Parathyroid adenoma (tissue), 2 donors: Measurements from ENCODE around the gene ITIH1.

Experiments
- H2AFZ ChIP-seq: fragments of 300-600 bp; sonication (generic); one replicate; pipeline ENCODE4 v1.7.0; 2017; ENCODE audit warnings: antibody characterized with exemption, mild to moderate bottlenecking
- H3K27ac ChIP-seq: fragments of 300-600 bp; sonication (generic); one replicate; pipeline ENCODE4 v1.7.0; 2017
- H3K27me3 ChIP-seq: fragments of 300-600 bp; sonication (generic); one replicate; pipeline ENCODE4 v1.7.0; 2017; ENCODE audit warnings: low read length; ENCODE audit not compliant: control insufficient read depth, insufficient read depth
- H3K36me3 ChIP-seq: fragments of 300-600 bp; sonication (generic); one replicate; pipeline ENCODE4 v1.7.0; 2017; ENCODE audit warnings: low read length; ENCODE audit not compliant: control insufficient read depth, insufficient read depth
- H3K4me1 ChIP-seq: fragments of 300-600 bp; sonication (generic); one replicate; pipeline ENCODE4 v1.7.0; 2017; ENCODE audit warnings: control low read depth
- H3K4me2 ChIP-seq: fragments of 300-600 bp; sonication (generic); one replicate; pipeline ENCODE4 v1.7.0; 2017; ENCODE audit warnings: low read length
- H3K4me3 ChIP-seq: fragments of 300-600 bp; sonication (generic); one replicate; pipeline ENCODE4 v1.7.0; 2017; ENCODE audit warnings: low read depth, low read length
- H3K79me2 ChIP-seq: fragments of 300-600 bp; sonication (generic); one replicate; pipeline ENCODE4 v1.7.0; 2017; ENCODE audit warnings: control low read depth
- H3K9ac ChIP-seq: fragments of 300-600 bp; sonication (generic); one replicate; pipeline ENCODE4 v1.7.0; 2017; ENCODE audit warnings: mild to moderate bottlenecking
- H3K9me3 ChIP-seq: fragments of 300-600 bp; sonication (generic); one replicate; pipeline ENCODE4 v1.7.0; 2017; ENCODE audit warnings: low read length; ENCODE audit not compliant: control insufficient read depth
- TF ChIP-seq, protein P1 (sequence below): fragments of 300-600 bp; sonication (generic); IDR thresholded peaks from one replicate; pipeline ENCODE4 v1.7.0; 2017; ENCODE audit warnings: antibody characterized with exemption, mild to moderate bottlenecking
- donor health status: primary hyperparathyroidism.

The ITIH1 gene

DNA sequence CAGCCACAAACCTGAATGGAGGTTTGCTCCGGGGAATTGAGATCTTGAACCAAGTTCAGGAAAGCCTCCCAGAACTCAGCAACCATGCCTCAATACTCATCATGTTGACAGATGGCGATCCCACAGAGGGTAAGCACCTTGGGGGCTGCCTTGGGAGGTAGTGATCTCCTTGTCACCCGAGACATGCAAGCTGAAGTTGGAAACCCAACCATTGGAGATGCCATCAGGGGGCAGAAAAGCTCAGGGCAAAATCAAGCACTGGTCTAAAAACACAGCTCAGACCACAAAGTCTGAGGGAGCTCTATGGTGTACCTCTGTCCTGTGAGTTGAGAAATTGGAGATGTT lies 5.8 kb downstream of the ITIH1 start:
- Histone ChIP-seq H3K9me3 (no peaks in the 10 kb centered on the region), H3K4me3 (no peak overlapping the region), H3K4me2 (no peak overlapping the region), H3K4me1 (no peaks in the 10 kb centered on the region), H2AFZ (no peak overlapping the region), H3K9ac (no peak overlapping the region), H3K27ac (no peak overlapping the region), H3K27me3 (no peaks in the 10 kb centered on the region), H3K36me3 (no peaks in the 10 kb centered on the region), H3K79me2 (no peaks in the 10 kb centered on the region)
- TF ChIP-seq, protein P1, sequence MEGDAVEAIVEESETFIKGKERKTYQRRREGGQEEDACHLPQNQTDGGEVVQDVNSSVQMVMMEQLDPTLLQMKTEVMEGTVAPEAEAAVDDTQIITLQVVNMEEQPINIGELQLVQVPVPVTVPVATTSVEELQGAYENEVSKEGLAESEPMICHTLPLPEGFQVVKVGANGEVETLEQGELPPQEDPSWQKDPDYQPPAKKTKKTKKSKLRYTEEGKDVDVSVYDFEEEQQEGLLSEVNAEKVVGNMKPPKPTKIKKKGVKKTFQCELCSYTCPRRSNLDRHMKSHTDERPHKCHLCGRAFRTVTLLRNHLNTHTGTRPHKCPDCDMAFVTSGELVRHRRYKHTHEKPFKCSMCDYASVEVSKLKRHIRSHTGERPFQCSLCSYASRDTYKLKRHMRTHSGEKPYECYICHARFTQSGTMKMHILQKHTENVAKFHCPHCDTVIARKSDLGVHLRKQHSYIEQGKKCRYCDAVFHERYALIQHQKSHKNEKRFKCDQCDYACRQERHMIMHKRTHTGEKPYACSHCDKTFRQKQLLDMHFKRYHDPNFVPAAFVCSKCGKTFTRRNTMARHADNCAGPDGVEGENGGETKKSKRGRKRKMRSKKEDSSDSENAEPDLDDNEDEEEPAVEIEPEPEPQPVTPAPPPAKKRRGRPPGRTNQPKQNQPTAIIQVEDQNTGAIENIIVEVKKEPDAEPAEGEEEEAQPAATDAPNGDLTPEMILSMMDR = no peak

DNA sequence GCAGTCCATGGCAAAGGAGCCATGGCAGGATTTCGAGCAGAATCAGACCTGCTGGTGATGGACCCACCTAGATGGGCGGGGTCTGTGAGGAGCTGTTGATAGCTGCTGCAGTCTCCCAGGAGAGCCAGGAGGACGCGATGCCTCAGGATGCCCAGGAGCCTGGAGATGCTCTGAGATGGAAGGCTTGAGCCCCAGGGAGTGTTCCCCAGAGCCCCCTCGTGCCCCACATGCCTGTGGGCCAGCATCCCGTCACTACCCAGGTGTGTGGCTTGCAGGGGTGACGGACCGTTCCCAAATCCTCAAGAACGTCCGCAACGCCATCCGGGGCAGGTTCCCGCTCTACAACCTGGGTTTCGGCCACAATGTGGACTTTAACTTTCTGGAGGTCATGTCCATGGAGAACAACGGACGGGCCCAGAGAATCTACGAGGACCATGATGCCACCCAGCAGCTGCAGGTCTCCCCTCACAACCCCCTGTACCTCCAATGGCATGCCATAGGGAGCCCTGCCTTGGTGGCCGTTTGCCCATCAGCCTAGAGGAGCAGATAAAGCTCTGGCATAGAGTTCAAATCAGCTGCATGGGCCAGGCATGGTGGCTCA lies 6.7 kb downstream of the ITIH1 start:
- no peak overlapping the region for H3K9ac ChIP-seq
- TF ChIP-seq, protein P1 = no peak
- H3K9me3 ChIP-seq = no peaks in the 10 kb centered on the region
- H3K4me3 ChIP-seq = no peak overlapping the region
- no peak overlapping the region for H3K27ac ChIP-seq
- H2AFZ ChIP-seq = no peak overlapping the region
- H3K79me2 ChIP-seq = no peaks in the 10 kb centered on the region
- H3K4me2 ChIP-seq = no peak overlapping the region
- no peaks in the 10 kb centered on the region for H3K4me1 ChIP-seq
- H3K27me3 ChIP-seq = no peaks in the 10 kb centered on the region
- no peaks in the 10 kb centered on the region for H3K36me3 ChIP-seq

DNA sequence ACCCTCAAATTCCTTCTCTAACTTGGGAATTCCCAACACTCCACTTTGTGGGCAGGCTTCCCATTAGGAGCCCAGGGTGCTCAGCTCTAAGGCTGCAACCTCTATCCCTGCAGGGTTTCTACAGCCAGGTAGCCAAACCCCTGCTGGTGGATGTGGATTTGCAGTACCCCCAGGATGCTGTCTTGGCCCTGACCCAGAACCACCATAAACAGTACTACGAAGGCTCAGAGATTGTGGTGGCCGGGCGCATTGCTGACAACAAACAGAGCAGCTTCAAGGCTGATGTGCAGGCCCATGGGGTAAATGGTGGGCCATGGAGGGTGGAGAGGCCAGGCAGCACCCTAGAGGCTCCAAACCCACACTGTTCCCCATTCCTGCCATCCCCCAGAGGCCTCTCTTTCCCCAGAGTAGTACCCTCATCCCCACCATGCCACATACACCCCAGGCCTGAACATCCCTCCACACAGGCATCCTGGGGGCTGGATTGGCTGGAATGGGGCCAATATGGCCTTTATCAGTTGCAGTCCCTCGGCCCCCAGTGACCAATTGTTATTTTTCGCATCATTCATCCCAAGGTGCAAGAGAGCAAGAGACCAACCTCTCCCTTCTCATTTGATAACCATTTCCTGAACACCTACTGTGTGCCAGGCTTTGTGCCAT lies 7.7 kb downstream of the ITIH1 start:
- H2AFZ ChIP-seq = no peak overlapping the region

DNA sequence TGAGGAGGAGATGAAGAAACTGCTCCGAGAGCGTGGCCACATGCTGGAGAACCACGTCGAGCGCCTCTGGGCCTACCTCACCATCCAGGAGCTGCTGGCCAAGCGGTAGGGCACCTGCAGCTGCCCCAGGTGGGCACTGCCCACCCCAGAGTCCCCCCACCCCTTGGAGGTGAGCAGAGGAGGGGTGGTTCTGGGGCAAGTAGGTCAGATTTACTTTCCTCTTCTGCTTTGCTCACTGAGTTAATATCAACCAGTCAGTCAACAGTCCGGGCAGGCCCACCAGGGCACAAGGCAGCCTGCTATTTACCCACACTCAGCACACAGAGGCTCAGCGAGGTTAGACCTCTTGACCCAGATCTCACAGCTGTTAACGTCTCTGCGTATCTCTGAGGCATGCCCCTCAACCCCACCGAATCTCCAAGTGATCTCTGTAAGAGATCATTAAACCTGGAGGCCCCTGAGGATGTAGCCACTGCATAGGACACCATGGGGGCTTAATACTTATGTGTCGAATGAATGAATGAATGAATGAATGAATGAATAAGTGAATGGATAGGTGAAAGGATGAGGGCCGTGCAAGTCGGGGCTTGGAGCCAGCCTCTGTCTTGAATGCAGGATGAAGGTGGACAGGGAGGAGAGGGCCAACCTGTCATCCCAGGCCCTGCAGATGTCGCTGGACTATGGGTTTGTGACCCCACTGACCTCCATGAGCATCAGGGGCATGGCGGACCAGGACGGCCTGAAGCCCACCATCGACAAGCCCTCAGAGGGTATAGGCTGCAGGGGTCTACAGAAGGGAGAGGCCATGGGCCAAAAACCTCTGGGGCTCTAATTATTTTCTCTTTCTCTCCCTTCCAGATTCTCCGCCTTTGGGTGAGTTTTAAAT lies 9.2 kb downstream of the ITIH1 start:
- no peak overlapping the region for H3K9ac ChIP-seq
- H3K79me2 ChIP-seq = no peaks in the 10 kb centered on the region
- no peak overlapping the region for H3K4me3 ChIP-seq
- H3K9me3 ChIP-seq = no peaks in the 10 kb centered on the region
- no peaks in the 10 kb centered on the region for H3K27me3 ChIP-seq
- no peaks in the 10 kb centered on the region for H3K4me1 ChIP-seq
- no peak overlapping the region for H3K4me2 ChIP-seq
- TF ChIP-seq, protein P1 = no peak
- no peak overlapping the region for H3K27ac ChIP-seq
- H2AFZ ChIP-seq = no peak overlapping the region
- H3K36me3 ChIP-seq = no peaks in the 10 kb centered on the region

More for the DNA sequence above, 7.7 kb downstream of the ITIH1 start:
- no peaks in the 10 kb centered on the region for H3K36me3 ChIP-seq
- no peaks in the 10 kb centered on the region for H3K4me1 ChIP-seq
- no peaks in the 10 kb centered on the region for H3K9me3 ChIP-seq
- H3K27me3 ChIP-seq = no peaks in the 10 kb centered on the region
- H3K4me3 ChIP-seq = no peak overlapping the region
- H3K4me2 ChIP-seq = no peak overlapping the region
- H3K9ac ChIP-seq = no peak overlapping the region
- H3K79me2 ChIP-seq = no peaks in the 10 kb centered on the region
- no peak overlapping the region for H3K27ac ChIP-seq
- TF ChIP-seq, protein P1 = no peak
